ENCODE results near the gene ZNF30. TPM values are rescaled to one million over a fixed set of nuclear protein-coding genes. Genes with fewer than 3 reads are reported as not detected.

The ZNF30 gene
- total RNA-seq, 1 donor from 2014 or later: 6.2 TPM

DNA sequence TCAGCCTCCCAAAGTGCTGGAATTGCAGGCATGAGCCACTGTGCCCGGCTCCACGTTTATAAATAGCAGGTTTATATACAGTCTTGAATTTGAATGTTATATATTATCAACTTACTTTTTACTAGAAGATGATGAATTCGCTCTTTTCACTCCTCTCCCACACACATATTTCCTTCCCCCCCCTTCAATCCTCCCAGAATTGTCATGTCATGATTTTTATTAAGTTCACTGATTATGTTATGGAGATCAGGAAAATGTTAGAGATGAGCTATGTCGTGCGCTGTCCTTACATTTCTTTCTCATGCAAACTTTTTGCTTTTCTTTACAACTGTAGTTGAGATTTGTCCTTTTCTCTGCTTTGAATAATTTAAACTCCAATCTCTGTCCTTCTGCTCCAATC lies 55.6 kb downstream of the ZNF30 start:
- H3K9me3 Mint-ChIP-seq (ENCODE audit: unreplicated experiment): peaks cover 9% of the 10 kb centered on the region
- H3K4me3 Mint-ChIP-seq (ENCODE audit: unreplicated experiment): no peak overlapping the region
- no peak for DNase-seq (ENCODE audit: extremely low spot score, unreplicated experiment)
- no peak overlapping the region for H3K27ac Mint-ChIP-seq (ENCODE audit: unreplicated experiment)
- peaks cover 9% of the 10 kb centered on the region for H3K4me1 Mint-ChIP-seq (ENCODE audit: unreplicated experiment)
- H3K27me3 Mint-ChIP-seq (ENCODE audit: unreplicated experiment): peaks cover 17% of the 10 kb centered on the region
- H3K36me3 Mint-ChIP-seq (ENCODE audit: unreplicated experiment): no peaks in the 10 kb centered on the region
- TF ChIP-seq, protein P1, sequence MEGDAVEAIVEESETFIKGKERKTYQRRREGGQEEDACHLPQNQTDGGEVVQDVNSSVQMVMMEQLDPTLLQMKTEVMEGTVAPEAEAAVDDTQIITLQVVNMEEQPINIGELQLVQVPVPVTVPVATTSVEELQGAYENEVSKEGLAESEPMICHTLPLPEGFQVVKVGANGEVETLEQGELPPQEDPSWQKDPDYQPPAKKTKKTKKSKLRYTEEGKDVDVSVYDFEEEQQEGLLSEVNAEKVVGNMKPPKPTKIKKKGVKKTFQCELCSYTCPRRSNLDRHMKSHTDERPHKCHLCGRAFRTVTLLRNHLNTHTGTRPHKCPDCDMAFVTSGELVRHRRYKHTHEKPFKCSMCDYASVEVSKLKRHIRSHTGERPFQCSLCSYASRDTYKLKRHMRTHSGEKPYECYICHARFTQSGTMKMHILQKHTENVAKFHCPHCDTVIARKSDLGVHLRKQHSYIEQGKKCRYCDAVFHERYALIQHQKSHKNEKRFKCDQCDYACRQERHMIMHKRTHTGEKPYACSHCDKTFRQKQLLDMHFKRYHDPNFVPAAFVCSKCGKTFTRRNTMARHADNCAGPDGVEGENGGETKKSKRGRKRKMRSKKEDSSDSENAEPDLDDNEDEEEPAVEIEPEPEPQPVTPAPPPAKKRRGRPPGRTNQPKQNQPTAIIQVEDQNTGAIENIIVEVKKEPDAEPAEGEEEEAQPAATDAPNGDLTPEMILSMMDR (IDR thresholded peaks at IDR 0.05): no peak

DNA sequence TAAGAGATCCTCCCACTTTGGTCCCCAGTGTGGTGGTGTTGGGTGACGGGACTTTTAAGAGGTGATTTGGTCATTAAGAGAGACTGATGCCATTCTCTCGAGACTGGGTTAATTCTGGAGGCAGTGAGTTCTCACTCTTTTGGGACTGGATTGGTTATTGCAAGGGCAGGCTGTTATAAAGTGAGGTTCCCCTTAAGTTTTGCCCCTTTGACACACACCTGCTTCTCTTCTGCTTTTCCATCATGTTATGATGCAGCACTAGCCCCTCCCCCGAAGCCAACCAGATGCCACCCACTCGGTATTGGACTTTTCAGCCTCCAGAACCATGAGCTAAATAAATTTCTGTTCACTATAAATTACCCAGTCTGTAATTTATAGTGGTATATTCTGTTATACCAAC lies 57.1 kb downstream of the ZNF30 start:
- peaks cover 20% of the 10 kb centered on the region for H3K27me3 Mint-ChIP-seq (ENCODE audit: unreplicated experiment)

DNA sequence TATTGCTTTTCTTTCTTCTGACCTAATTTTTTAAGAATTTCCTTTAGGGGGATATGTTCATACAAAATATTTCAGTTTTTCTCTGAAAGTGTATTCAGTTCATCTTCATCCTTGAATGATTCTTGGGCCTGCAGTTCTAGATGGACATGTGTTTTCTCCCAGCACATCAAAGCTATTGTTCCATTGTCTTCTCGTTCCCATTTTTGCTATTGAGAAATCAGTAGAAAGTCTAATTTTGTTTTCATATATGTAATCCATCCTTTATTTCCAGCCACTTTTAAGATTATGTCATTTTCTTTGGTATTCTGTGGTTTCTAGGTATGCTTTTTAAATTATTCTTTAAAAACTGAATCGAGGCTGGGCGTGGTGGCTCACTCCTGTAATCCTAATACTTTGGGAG lies 57.6 kb downstream of the ZNF30 start:
- Mint-ChIP-seq H3K4me1 (ENCODE audit: unreplicated experiment) (peaks cover 9% of the 10 kb centered on the region), H3K27me3 (ENCODE audit: unreplicated experiment) (peaks cover 17% of the 10 kb centered on the region), H3K36me3 (ENCODE audit: unreplicated experiment) (no peaks in the 10 kb centered on the region), H3K27ac (ENCODE audit: unreplicated experiment) (no peak overlapping the region), H3K4me3 (ENCODE audit: unreplicated experiment) (no peak overlapping the region), H3K9me3 (ENCODE audit: unreplicated experiment) (peaks cover 9% of the 10 kb centered on the region)
- TF ChIP-seq, protein P1 (IDR thresholded peaks at IDR 0.05): no peak
- DNase-seq (ENCODE audit: extremely low spot score, unreplicated experiment): no peak

More for the DNA sequence above, 57.1 kb downstream of the ZNF30 start:
- Mint-ChIP-seq H3K9me3 (ENCODE audit: unreplicated experiment) (peaks cover 9% of the 10 kb centered on the region), H3K36me3 (ENCODE audit: unreplicated experiment) (no peaks in the 10 kb centered on the region), H3K4me3 (ENCODE audit: unreplicated experiment) (no peak overlapping the region), H3K27ac (ENCODE audit: unreplicated experiment) (no peak overlapping the region), H3K4me1 (ENCODE audit: unreplicated experiment) (peaks cover 9% of the 10 kb centered on the region)
- no peak for DNase-seq (ENCODE audit: extremely low spot score, unreplicated experiment)
- TF ChIP-seq, protein P1 (IDR thresholded peaks at IDR 0.05): no peak

DNA sequence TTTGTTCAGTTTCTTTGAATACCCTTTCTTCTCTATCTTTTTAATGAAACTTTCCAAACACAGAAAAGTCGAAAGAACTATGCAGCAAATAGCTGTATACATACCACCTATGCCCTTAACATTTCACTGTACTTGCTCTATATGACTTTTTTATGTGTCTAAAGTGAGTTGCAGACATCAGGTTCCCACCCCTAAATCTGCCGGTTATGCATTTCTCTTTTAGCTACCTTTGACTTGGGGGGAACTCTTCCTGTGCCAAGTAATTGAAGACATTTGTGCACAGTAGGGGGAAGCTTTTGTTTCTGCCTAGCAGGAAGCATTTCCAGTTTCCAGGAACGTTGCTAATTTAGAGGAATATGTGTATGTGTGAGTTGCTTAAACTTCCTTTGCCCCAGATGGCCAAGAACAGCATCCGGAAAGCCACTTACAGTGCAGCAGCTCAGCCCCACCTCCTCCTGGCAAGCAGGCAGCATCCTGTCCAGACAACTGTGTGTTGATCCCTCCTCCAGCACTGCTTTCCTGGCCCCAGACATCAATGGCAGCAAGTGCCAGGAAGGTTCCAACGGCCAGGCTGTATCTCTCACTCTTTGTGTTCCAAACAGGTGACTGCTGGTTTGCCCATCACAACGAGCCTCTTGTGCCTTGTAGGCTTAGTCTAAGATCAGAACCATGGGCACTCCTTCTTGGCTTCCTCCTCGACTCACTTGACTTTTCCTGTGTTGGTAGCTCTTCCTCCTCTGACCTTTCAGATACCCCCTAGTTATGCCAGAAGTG lies 58.7 kb downstream of the ZNF30 start:
- Mint-ChIP-seq H3K9me3 (ENCODE audit: unreplicated experiment) (peaks cover 9% of the 10 kb centered on the region), H3K36me3 (ENCODE audit: unreplicated experiment) (no peaks in the 10 kb centered on the region), H3K27me3 (ENCODE audit: unreplicated experiment) (peaks cover 11% of the 10 kb centered on the region), H3K4me3 (ENCODE audit: unreplicated experiment) (no peak overlapping the region), H3K27ac (ENCODE audit: unreplicated experiment) (no peak overlapping the region), H3K4me1 (ENCODE audit: unreplicated experiment) (peaks cover 9% of the 10 kb centered on the region)
- TF ChIP-seq, protein P1 (IDR thresholded peaks at IDR 0.05): no peak
- DNase-seq (ENCODE audit: extremely low spot score, unreplicated experiment): no peak

DNA sequence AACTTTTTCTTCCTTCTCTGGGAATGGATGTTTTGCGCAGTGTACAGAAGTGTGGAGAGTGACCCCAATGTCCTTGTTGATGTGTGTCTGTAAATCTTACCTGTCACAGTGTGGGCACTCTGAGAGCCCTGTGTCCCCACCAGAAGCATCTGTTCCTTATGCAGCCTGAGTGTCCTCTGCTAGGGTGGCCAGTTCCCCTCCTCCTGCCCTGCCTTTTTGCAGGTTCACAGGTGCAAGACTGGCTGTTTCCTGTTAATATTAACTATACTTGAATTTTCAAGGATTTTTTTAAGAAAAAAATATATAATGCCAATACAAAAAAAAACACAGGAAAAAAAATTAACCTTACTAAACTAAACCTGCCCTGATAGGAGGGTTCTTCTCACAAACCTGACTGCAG lies 61.4 kb downstream of the ZNF30 start:
- DNase-seq (ENCODE audit: extremely low spot score, unreplicated experiment): no peak
- H3K4me3 Mint-ChIP-seq (ENCODE audit: unreplicated experiment): no peak overlapping the region
- H3K36me3 Mint-ChIP-seq (ENCODE audit: unreplicated experiment): no peaks in the 10 kb centered on the region
- H3K9me3 Mint-ChIP-seq (ENCODE audit: unreplicated experiment): peaks cover 9% of the 10 kb centered on the region
- H3K27ac Mint-ChIP-seq (ENCODE audit: unreplicated experiment): no peak overlapping the region
- H3K4me1 Mint-ChIP-seq (ENCODE audit: unreplicated experiment): peaks cover 9% of the 10 kb centered on the region
- TF ChIP-seq, protein P1 (IDR thresholded peaks at IDR 0.05): no peak
- peaks cover 4% of the 10 kb centered on the region for H3K27me3 Mint-ChIP-seq (ENCODE audit: unreplicated experiment)
